Stimulated activated CD4-positive, alpha-beta T cell treated with anti-CD3 and anti-CD28 coated beads, Interleukin-2, amount 100 ng/mL, for 4 hours (primary cell): ENCODE measurements around the gene PDXDC1.
"Not testable (repeated sequence)": the region's sequence is repeated elsewhere in the genome, so short reads cannot be mapped to it uniquely, and the experiment has no call there.

Source experiments
- DNase-seq: peaks from one replicate; pipeline ENCODE4 v3.0.0-alpha.2; 2020; ENCODE audit warnings: low read depth

The PDXDC1 gene

GRCh38 chr16:15071916-15072769, 97.3 kb downstream of the PDXDC1 start:
- DNase-seq, result not testable (repeated sequence)

- DNase-seq, result no peak
Measured at GRCh38 chr16:15073101-15073500, 98.3 kb downstream of the PDXDC1 start.

GRCh38 chr16:15076161-15076560, 101.3 kb downstream of the PDXDC1 start:
- DNase-seq, result not testable (repeated sequence)

- not testable (repeated sequence) for DNase-seq
Measured at GRCh38 chr16:15080883-15081282, 106.1 kb downstream of the PDXDC1 start.

- DNase-seq, result not testable (repeated sequence)
Measured at GRCh38 chr16:15082788-15083187, 108.0 kb downstream of the PDXDC1 start.

- DNase-seq, result not testable (repeated sequence)
Measured at GRCh38 chr16:15090663-15091269, 115.9 kb downstream of the PDXDC1 start.

GRCh38 chr16:15093571-15093954, 118.7 kb downstream of the PDXDC1 start:
- DNase-seq, result not testable (repeated sequence)

- DNase-seq, result peak; percentile 75
Measured at GRCh38 chr16:15093955-15094827, 119.4 kb downstream of the PDXDC1 start, which contains the start of gene RRN3. TSS of gene RRN3 (minus strand) at chr16:15094272. CDS start at chr16:15094233, 39 bp downstream.

GRCh38 chr16:15096583-15096972, 121.8 kb downstream of the PDXDC1 start:
- not testable (repeated sequence) for DNase-seq

GRCh38 chr16:15099366-15099909, 124.6 kb downstream of the PDXDC1 start:
- not testable (repeated sequence) for DNase-seq

- not testable (repeated sequence) for DNase-seq
Measured at GRCh38 chr16:15100372-15100987, 125.7 kb downstream of the PDXDC1 start.

GRCh38 chr16:15127641-15128425, 153.0 kb downstream of the PDXDC1 start:
- not testable (repeated sequence) for DNase-seq

GRCh38 chr16:15130256-15130932, 155.6 kb downstream of the PDXDC1 start:
- not testable (repeated sequence) for DNase-seq

- DNase-seq, result not testable (repeated sequence)
Measured at GRCh38 chr16:15130943-15131700, 156.3 kb downstream of the PDXDC1 start.

- not testable (repeated sequence) for DNase-seq
Measured at GRCh38 chr16:15132719-15133428, 158.0 kb downstream of the PDXDC1 start.

- DNase-seq, result not testable (repeated sequence)
Measured at GRCh38 chr16:15133554-15133953, 158.7 kb downstream of the PDXDC1 start.

GRCh38 chr16:15134752-15135482, 160.1 kb downstream of the PDXDC1 start:
- not testable (repeated sequence) for DNase-seq
